HG03064 (cell line): ENCODE measurements around the gene ARPC5L.
"Not testable (repeated sequence)": the region's sequence is repeated elsewhere in the genome, so short reads cannot be mapped to it uniquely, and the experiment has no call there.

Source experiments
- ATAC-seq: cut with Tn5 transposase; IDR thresholded peaks from one replicate; pipeline ENCODE4 v1.9.1; 2021; ENCODE audit warnings: low read depth; ENCODE audit not compliant: unreplicated experiment

ARPC5L gene

DNA sequence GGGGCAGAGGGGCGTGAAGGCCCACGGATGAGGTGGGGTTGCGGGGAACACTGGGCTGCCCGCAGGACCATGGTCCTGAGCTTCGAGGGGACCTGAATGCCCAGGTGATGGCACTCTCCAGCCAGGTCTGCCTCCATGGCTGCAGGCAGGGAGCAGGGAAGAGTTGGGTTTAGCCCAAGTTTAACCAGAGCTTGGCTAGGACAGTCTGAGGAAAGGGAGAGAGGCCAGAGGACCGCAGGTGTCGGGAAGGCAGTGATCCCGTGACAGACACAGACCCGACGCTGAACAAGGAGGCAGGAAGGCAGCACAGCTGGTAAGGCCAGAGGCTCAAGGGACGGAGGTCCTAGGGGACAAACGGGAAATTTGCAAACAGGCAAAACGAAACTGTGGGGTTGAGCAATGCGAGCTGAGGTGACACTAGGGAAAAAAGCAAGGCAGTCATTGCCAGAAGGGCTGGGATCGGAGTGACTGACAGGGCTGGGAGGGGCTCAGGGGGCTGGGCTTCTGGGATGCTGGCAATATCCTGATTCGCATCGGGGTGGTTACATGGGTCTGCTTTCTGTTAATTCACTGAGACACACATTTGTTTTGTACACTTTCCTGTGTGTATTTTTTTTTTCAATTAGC is 25.0 kb downstream of the ARPC5L start:
- no peak for ATAC-seq

DNA sequence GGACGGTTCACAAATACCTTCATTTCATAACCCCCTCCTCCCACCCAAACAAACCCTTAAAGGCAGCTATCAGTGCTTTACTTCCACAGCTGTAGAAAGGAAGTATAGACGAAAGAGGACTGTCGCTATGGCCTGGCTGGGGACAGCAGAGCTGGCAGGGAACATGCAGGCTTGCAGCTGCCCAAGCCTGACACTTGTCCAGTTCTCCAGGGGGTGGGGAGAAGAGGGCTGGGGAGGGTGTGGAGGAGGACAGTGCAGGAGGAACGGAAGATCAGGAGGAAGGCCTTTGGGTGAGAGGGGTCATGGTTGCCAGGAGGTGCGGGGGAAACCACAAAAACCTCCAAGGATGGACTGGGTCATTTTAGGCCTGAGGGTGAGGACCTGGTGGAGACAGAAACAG is 25.9 kb downstream of the ARPC5L start:
- ATAC-seq, result no peak

- no peak for ATAC-seq
These were observed 27.1 kb downstream of the ARPC5L start for GRCh38 chr9:124889006-124889405.

- no peak for ATAC-seq
These were observed 28.2 kb downstream of the ARPC5L start for GRCh38 chr9:124890179-124890578.

- ATAC-seq, result no peak
These were observed 32.3 kb downstream of the ARPC5L start for GRCh38 chr9:124894035-124894740.

GRCh38 chr9:124894741-124895170 is 32.8 kb downstream of the ARPC5L start:
- ATAC-seq, result no peak

DNA sequence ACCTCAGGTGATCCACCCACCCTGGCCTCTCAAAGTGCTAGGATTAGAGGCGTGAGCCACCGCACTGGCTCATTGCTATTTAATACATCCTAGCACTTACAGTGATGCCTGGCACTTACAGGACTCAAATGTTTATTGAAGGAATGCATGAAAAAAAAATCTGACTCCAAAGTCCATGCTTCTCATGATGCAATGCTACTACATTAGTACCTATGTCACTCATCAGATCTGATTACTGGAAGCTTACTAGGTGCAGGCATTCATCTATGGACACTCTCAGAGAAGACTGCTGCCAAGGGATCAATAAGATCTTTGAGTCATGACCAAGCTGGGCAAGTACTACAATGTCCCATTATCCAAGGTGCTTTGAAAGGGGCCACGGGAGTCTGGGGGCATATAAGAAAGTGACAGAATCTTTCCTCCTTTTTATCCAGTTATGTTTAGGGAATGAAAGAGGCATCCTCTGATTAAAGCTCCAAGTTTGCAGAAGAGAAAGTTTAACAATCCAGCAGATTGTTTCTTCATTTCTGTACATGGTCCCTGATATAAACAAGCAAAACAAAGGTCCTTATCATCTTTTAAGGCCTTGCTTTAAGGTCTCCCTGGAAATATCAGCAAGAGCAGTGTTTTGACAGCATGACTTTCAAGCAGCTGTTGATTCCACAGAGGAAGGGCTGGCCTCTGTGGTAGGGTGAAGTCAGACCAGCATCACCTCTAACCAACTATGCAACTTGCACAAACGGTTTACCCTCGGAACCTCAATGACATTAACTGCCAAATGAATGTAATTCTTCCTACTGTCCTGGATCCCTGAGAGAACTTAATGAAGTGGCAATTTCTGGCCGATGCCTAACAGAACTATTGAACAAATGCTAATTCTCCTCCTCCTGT is 35.9 kb downstream of the ARPC5L start:
- no peak for ATAC-seq

DNA sequence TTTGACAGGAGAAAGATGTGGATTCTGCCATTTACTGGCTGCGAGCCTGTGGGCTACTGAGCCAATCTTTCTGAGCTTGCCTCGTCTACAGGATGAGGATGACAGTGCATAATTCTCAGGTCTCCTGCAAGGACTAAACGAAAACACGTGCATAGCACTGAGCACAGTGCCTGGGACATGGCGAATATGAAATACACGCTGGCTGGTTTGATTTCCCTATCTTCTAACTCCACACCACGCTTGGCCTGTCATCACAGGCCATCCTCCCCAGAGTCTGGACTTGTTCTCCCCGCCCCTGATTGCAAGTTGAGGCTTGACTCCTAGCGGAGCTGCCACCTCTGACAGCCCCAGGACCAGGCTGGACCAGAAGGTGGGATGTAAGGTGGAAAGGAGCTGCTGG is 37.9 kb downstream of the ARPC5L start:
- ATAC-seq, result no peak

DNA sequence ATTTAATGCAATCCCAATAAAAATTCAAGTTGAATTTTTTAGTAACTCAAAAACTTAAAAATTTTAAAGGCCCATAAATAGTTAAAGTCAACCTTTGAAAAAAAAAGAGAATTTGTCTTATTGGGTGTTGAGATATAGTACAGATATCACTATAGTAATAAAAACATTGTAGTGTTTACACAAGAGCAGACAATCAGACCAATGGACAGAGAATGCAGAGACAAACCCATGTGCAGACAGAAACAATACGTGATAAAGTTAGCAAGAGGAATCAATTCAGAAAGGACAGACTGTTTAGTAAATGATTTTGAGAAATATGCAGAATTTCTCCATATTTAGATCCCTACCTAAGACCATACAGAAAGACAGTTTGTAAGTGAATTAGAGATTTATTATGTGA is 45.0 kb downstream of the ARPC5L start:
- no peak for ATAC-seq

GRCh38 chr9:124908098-124908497 is 46.2 kb downstream of the ARPC5L start:
- ATAC-seq, result no peak

- ATAC-seq, result no peak
These were observed 49.8 kb downstream of the ARPC5L start for GRCh38 chr9:124911766-124912165.

DNA sequence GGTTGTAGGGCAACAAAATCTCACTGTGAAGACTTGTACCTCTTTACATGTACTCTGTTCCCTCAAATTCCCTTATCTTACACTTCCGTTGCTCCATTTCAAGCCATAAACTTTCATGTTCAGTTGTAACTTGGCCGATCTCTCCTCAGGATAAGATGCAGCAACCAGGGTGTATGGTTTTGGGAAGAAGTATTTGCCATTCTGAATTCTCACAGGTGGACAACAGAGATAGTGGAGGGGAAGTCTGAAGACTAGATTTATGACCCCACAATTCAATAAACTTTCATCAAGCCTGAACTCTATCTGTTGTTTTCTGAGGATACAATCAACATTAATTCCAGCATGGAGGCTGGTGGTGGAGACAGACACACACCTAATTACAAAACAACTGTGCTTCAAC is 51.4 kb downstream of the ARPC5L start:
- no peak for ATAC-seq

DNA sequence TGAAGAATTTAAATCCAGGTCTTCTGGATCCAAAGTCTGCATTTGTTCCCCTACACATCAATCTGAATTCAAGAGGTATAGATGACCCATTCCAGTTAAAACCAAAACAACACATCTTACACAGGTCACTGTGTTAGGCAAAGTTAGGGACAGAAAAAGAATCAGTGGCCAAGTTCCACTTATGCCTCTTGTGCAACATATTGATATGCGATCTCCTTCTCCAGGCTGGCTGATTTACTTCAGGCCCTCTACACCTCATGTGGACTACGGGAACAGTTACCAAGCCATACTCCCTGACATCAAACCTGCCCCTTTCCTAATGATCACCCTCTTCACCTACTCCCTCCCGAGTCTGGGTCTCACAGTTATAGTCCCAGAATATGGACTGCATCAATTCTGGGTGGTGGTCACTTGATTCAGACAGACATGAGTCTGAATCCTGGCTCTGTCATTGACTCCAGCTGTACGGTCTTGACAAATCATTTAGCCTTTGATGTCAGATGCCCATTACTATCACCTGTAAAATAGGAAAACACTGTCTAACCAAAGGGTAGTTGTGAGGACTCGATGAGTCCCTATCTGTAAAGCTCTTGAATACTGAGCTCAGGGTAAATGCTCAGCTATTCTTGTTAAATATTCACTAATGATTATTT is 52.9 kb downstream of the ARPC5L start:
- ATAC-seq, result no peak

DNA sequence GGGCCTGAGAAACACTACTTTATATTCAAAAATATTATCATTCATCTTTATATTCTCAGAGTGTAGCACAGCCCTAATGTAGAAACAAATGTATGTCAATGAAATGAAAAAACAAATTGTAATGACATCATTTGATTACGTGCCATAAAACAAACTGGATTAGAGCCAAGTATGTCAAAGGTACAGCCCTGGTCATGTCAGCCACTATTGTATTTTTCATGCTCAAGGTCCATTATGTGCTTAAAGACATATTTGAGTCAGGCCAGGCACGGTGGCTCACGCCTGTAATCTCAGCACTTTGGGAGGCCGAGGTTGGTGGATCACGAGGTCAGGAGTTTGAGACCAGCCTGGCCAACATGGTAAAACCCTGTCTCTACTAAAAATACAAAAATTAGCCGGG is 58.5 kb downstream of the ARPC5L start:
- ATAC-seq, result not testable (repeated sequence)
